HepG2 (cell line): ENCODE results near the gene MGAT2. TPM values are rescaled to one million over a fixed set of nuclear protein-coding genes. Genes with fewer than 3 reads are reported as not detected.

Experiments
- ATF7-NPFF ChIP-seq: sonication (generic); formaldehyde crosslinking; IDR thresholded peaks from 2 replicates; pipeline ENCODE4 v1.8.1; 2023; ENCODE audit warnings: mild to moderate bottlenecking, low read depth, missing genetic modification reagents, moderate library complexity
- BCL6 ChIP-seq: IDR thresholded peaks from 2 replicates; pipeline ENCODE4 v1.6.1; 2016; ENCODE audit warnings: missing genetic modification reagents, missing compliant biosample characterization
- DMAP1 ChIP-seq: IDR thresholded peaks from 2 replicates; pipeline ENCODE4 v1.6.1; 2016
- DR1 ChIP-seq: sonication (generic); formaldehyde crosslinking; IDR thresholded peaks from 2 replicates; pipeline ENCODE4 v1.8.0; 2021; ENCODE audit warnings: mild to moderate bottlenecking, missing genetic modification reagents, inconsistent platforms
- GTF3A ChIP-seq: sonication (generic); formaldehyde crosslinking; conservative IDR thresholded peaks from 2 replicates; pipeline ENCODE4 v1.4.0; 2020; ENCODE audit warnings: mild to moderate bottlenecking, missing genetic modification reagents
- NFKBIZ ChIP-seq: IDR thresholded peaks from 2 replicates; pipeline ENCODE4 v1.6.1; 2018; ENCODE audit warnings: missing genetic modification reagents, missing compliant biosample characterization
- RAD21 ChIP-seq: fragments of 450-650 bp; formaldehyde crosslinking; IDR thresholded peaks from 2 replicates; pipeline ENCODE4 v1.5.0; 2020; ENCODE audit warnings: mild to moderate bottlenecking
- RARG ChIP-seq: sonication (generic); formaldehyde crosslinking; IDR thresholded peaks from 2 replicates; pipeline ENCODE4 v1.4.0; 2020; ENCODE audit warnings: low read depth, mild to moderate bottlenecking, missing genetic modification reagents
- TOPORS ChIP-seq: sonication (generic); formaldehyde crosslinking; IDR thresholded peaks from 2 replicates; pipeline ENCODE4 v1.8.0; 2023; ENCODE audit warnings: mild to moderate bottlenecking, missing genetic modification reagents
- ZNF101 ChIP-seq: sonication (generic); formaldehyde crosslinking; IDR thresholded peaks from 2 replicates; pipeline ENCODE4 v1.4.0; 2020; ENCODE audit warnings: mild to moderate bottlenecking, low read depth, missing genetic modification reagents, borderline replicate concordance
- ZNF329 ChIP-seq: sonication (generic); formaldehyde crosslinking; IDR thresholded peaks from 2 replicates; pipeline ENCODE4 v1.9.0; 2021; ENCODE audit warnings: low read depth, mild to moderate bottlenecking, missing genetic modification reagents
- ZNF496 ChIP-seq: sonication (generic); formaldehyde crosslinking; IDR thresholded peaks from 2 replicates; pipeline ENCODE4 v1.8.1; 2023; ENCODE audit warnings: mild to moderate bottlenecking, moderate library complexity, missing genetic modification reagents; ENCODE audit not compliant: insufficient replicate concordance
- ZNF761 ChIP-seq: sonication (generic); formaldehyde crosslinking; conservative IDR thresholded peaks from 2 replicates; pipeline ENCODE4 v1.4.0; 2020; ENCODE audit warnings: mild to moderate bottlenecking, missing genetic modification reagents
- ZSCAN31 ChIP-seq: sonication (generic); formaldehyde crosslinking; IDR thresholded peaks from 2 replicates; pipeline ENCODE4 v1.5.0; 2020; ENCODE audit warnings: low read depth, mild to moderate bottlenecking, missing genetic modification reagents
- polyA plus RNA-seq, 8 experiments: library from polyadenylated mRNA; depleted of rRNA in 3 of 8; stranded (reverse) in 7 of 8; unstranded in 1 of 8; fragments of >200 nt; fragmentation: Illumina TruSeq in 4 of 8; extraction: Trizol in 4 of 8; gene quantifications; 2 replicates each; pipeline versions ENCODE4 v1.2.1 to v1.2.3, GENCODE V29; 2011 to 2016; ENCODE audit warnings: low read depth in 4 of 8, missing spikeins in 1 of 8, mixed read lengths in 1 of 8; ENCODE audit not compliant: insufficient read depth in 1 of 8
- total RNA-seq, 5 experiments: library from RNA; depleted of rRNA; stranded (reverse); fragments of >200 nt; fragmentation: Illumina TruSeq; extraction: Trizol; gene quantifications; 2 replicates each; pipeline ENCODE4 v1.2.3, GENCODE V29; 2016; ENCODE audit warnings: low read depth in 1 of 5
- TF ChIP-seq, protein P1 (sequence below): sonication (generic); formaldehyde crosslinking; IDR thresholded peaks from 2 replicates; pipeline ENCODE4 v1.4.0; 2020; ENCODE audit warnings: missing genetic modification reagents; ENCODE audit errors: not compliant biosample characterization
- TF ChIP-seq, protein P2 (sequence below), 2 experiments: sonication (generic) in 1 of 2; formaldehyde crosslinking in 1 of 2; IDR thresholded peaks; 2 replicates each; pipeline versions ENCODE4 v1.4.0 to v1.6.1; 2016 to 2020; ENCODE audit warnings: borderline replicate concordance in 1 of 2, low read depth in 1 of 2, mild to moderate bottlenecking in 1 of 2, missing genetic modification reagents in 1 of 2
- TF ChIP-seq, protein P3 (sequence below): sonication (generic); formaldehyde crosslinking; IDR thresholded peaks from 2 replicates; pipeline ENCODE4 v1.4.0; 2020; ENCODE audit warnings: mild to moderate bottlenecking, missing genetic modification reagents
- TF ChIP-seq, protein P4 (sequence below), 2 experiments: sonication (generic) in 1 of 2; formaldehyde crosslinking in 1 of 2; IDR thresholded peaks; 2 replicates each; pipeline versions ENCODE4 v1.5.1 to v1.6.1; 2011 to 2020; ENCODE audit warnings: borderline replicate concordance in 1 of 2, low read depth in 1 of 2, low read length in 1 of 2, mild to moderate bottlenecking in 1 of 2, missing genetic modification reagents in 1 of 2, moderate library complexity in 1 of 2

Gene MGAT2
- total and polyA plus RNA-seq, 2 of the 13 experiments (the other 11 are each of a cell fraction or from before 2014, with no cell fraction given) = 12.9 to 51.9 TPM

DNA sequence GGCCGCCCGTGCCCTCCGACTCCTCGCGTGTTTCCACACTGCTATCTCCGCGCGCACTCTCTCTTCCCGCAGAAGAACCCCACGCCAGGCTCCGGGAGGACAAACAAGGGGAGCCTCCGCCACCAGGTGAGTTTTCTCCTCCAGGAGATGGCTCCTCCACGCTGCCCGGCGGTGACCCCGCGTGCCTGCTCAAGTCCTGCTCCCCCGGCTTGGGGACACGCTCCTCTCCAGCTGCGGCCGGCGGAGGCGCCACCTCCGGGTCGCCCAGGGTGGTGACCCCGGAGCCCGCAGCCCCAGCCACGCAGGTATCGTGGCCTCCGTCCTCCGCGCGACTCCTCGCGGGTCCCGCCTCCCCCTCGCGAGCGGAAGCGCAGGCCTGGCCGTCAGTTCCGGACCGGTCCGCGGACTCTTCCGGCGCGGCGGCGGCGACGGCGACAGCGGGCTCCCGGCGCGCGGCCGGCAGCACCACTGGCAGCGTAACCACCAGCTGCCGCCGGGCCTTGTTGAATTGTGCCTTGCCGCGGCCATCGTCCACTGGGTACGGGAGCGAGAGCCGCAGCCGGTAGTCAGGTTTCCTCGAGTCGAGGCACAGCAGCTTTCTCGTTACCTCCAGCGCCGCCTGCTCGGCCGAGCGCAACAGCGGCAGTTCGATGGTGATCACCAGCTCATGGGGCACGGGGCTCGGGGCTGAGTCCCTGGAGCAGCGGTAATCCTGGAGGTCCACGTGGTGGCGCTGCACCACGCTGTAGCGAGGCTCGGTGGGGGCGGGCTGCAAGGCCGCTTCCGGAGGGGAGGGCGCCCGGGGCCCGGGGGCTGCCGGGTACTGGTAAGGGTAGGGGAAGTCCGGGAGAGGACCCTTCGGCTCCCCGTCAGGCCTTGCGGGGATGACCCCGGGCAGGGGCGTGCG, 13.3 kb downstream of the MGAT2 start (continued):
- TF ChIP-seq, protein P1, sequence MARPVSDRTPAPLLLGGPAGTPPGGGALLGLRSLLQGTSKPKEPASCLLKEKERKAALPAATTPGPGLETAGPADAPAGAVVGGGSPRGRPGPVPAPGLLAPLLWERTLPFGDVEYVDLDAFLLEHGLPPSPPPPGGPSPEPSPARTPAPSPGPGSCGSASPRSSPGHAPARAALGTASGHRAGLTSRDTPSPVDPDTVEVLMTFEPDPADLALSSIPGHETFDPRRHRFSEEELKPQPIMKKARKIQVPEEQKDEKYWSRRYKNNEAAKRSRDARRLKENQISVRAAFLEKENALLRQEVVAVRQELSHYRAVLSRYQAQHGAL (CRISPR knock-in tag) = no peak
- peak; percentile 60; the same call in 1 of the 2 replicates for TF ChIP-seq ZSCAN31 (CRISPR knock-in tag)
- no peak for TF ChIP-seq TOPORS (CRISPR knock-in tag)
- peak; percentile 29; the same call in 1 of the 2 replicates for TF ChIP-seq BCL6 (CRISPR knock-in tag)
- no peak for TF ChIP-seq ZNF496 (CRISPR knock-in tag)
- TF ChIP-seq ATF7-NPFF = no peak; the same call in none of the 2 replicates
- TF ChIP-seq DR1 = no peak
- TF ChIP-seq GTF3A = peak; percentile 90; the same call in 1 of the 2 replicates
- TF ChIP-seq RAD21 (CRISPR knock-in tag) = peak; percentile 93
- TF ChIP-seq, protein P2, sequence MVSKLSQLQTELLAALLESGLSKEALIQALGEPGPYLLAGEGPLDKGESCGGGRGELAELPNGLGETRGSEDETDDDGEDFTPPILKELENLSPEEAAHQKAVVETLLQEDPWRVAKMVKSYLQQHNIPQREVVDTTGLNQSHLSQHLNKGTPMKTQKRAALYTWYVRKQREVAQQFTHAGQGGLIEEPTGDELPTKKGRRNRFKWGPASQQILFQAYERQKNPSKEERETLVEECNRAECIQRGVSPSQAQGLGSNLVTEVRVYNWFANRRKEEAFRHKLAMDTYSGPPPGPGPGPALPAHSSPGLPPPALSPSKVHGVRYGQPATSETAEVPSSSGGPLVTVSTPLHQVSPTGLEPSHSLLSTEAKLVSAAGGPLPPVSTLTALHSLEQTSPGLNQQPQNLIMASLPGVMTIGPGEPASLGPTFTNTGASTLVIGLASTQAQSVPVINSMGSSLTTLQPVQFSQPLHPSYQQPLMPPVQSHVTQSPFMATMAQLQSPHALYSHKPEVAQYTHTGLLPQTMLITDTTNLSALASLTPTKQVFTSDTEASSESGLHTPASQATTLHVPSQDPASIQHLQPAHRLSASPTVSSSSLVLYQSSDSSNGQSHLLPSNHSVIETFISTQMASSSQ (IDR thresholded peaks at IDR 0.05; ENCODE audit: low read depth) = no peak
- TF ChIP-seq, protein P2 (CRISPR knock-in tag; IDR thresholded peaks at IDR 0.05; ENCODE audit: borderline replicate concordance) = peak; percentile 84
- no peak for TF ChIP-seq NFKBIZ (CRISPR knock-in tag)
- TF ChIP-seq DMAP1 (CRISPR knock-in tag) = peak; percentile 89
- TF ChIP-seq, protein P3, sequence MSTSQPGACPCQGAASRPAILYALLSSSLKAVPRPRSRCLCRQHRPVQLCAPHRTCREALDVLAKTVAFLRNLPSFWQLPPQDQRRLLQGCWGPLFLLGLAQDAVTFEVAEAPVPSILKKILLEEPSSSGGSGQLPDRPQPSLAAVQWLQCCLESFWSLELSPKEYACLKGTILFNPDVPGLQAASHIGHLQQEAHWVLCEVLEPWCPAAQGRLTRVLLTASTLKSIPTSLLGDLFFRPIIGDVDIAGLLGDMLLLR (CRISPR knock-in tag) = peak; percentile 87
- peak; percentile 93 for TF ChIP-seq ZNF761
- peak; percentile 62; the same call in 1 of the 2 replicates for TF ChIP-seq ZNF101 (CRISPR knock-in tag)
- peak; percentile 30; the same call in 1 of the 2 replicates for TF ChIP-seq ZNF329 (CRISPR knock-in tag)
- TF ChIP-seq RARG (CRISPR knock-in tag) = no peak
- TF ChIP-seq, protein P4, sequence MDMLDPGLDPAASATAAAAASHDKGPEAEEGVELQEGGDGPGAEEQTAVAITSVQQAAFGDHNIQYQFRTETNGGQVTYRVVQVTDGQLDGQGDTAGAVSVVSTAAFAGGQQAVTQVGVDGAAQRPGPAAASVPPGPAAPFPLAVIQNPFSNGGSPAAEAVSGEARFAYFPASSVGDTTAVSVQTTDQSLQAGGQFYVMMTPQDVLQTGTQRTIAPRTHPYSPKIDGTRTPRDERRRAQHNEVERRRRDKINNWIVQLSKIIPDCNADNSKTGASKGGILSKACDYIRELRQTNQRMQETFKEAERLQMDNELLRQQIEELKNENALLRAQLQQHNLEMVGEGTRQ (IDR thresholded peaks at IDR 0.05; ENCODE audit: low read depth, low read length) = no peak
- TF ChIP-seq, protein P4 (CRISPR knock-in tag; IDR thresholded peaks at IDR 0.05; ENCODE audit: borderline replicate concordance) = no peak; the same call in 1 of the 2 replicates
